HG03097 (cell line): Measurements from ENCODE around the gene NTNG1.

Experiments
- ATAC-seq: cut with Tn5 transposase; IDR thresholded peaks from one replicate; pipeline ENCODE4 v1.9.1; 2021; ENCODE audit not compliant: unreplicated experiment, low FRiP score

The NTNG1 gene

DNA sequence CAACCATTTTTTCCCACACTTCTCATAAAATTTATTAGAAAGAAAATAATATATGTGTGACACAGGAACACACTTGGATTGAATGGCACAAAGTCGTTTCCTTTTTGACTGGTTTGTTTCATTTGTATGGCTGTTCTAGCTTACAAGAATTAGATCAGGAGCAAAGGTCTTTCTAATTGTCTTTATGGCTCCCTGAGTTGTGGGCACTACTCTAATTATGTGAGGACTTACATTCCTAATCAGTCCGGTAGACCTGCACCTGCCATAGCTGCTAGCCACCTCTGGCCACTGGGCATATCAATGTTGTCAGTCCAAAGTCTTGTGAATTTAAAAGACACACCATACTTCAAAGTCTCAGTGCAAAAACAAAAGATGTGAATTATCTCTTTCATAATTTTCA is 346.7 kb downstream of the NTNG1 start:
- no peak for ATAC-seq

DNA sequence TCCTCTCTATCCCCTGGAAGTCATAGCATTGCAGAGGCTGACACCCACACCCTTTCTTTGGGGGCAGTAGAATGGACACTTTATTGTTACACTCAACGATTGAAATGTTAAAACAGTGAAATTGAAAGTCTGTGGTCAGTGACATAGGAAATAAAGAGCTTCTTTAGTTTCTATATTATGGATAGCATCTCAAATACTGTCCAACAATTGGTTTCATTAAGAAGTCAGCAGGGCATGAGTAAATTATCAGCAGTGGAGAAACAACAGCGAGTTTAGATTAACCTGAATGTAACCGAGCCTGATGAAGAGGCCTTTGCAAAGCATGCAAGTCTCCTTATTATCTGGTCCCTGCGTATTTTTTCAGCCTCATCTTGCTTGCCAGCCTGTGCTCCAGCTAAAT is 350.7 kb downstream of the NTNG1 start:
- ATAC-seq: no peak

DNA sequence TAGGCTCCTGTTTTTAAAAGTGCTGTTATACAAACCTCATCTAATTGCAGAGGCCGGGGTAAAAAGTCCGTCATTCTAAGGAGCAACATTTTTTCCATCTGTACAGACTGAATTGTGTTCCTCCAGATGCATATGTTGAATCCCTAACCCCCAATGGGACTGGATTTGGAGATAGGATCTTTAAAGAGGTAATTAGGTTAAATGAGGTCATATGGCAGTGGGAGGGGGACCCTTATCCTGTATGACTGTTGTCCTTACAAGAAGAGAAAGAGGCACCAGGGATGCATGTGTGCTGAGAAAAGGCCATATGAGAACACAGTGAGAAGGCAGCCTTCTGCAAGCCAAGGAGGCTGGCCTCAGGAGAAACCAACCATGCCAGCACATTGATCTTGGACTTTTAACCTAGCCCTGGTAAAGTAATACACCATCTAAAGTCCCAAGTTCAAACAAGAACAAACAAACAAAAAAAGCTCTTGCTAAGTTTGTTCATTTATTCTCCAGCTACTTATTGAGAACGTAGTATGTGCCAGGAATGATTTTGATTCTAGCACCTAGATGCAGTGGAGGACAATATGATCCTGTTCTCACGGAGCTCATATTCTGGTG is 352.4 kb downstream of the NTNG1 start:
- no peak for ATAC-seq

DNA sequence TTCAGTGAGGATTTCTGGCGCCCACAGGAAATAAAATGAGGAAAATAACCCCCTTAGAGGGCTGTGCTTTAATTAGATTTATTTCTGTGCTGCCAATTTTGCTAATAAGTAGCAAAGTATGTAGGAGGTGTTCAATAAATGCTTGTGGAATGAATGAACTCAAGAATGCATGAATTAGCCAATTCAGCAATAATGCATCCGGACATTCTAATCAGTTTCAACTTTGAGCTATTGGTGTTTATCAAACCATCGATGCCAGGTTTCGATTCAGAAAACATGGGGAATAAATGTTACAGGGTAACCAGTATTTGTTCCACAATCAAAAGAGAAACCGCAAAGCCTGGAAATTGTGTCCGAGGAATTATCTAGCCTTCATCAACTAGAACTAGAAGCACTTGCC is 353.2 kb downstream of the NTNG1 start:
- no peak for ATAC-seq

DNA sequence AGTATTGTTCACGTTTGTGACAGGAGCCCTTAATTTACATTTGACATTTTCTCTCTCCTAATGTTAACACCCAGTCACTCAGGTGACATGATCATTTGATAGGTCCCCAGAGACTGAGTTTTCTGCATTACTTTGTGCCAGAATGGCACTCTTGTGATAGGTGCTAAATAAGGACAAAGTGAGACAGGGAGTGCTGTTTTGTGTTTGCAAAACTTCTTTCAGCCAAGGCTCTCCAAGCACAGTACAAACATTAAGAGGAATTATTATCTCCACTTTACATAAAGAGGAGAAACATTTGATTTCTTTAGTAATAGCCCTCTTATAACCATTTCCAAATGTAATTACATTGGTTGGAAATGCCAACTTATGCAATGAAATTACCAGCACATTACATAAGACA is 355.2 kb downstream of the NTNG1 start:
- ATAC-seq: no peak

DNA sequence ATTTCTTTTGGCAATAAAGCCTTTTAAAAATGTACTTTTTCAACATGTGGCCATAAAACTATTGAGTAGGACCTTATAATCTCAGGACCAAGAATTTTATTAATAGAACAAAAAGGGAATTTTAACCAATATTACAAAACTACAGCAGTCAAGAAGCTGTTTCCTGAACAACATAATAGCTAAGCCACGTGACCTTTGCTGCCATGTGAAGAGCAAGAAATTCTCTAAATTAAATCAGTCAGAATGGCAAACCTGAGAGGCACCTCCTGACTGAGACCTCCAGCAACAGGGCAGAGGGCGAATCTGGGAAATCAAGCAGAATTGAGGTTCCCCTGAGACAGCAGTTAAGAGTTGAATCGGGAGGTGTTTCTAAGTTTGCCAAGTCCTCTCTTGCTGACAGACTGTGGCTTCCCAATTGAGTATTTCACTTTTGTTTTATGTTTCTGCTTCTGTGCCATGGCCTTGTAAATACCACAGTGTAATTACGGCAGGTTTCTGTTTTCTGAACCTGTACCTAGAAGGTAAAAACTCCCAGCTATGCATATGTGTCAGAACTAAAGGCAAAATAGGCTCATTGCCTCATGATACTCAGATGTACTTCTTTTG is 358.4 kb downstream of the NTNG1 start:
- ATAC-seq: peak; percentile 96

DNA sequence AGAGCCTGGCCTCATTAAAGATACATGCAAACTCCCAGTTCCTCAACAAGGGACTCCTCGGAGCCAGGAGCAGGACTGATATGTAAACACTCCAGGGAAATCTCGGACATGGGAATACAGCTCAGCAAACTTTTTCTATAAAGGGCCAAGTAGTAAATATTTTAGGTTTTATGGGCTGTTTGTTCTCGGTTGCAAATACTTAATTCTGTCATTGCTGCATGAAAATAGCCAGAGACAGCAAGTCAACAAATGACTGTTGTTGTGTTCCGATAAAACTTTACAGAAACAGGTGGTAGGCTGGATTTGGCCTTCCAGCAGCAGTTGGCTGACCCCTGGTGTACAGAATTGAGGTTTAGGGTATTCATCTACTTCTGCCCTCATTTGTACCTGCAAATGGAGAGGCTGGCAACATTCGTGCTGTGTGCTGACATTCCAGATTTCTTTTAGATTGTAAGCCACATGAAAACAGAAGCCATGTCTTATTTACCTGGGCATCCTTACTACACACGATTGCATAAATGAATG is 360.3 kb downstream of the NTNG1 start:
- no peak for ATAC-seq

DNA sequence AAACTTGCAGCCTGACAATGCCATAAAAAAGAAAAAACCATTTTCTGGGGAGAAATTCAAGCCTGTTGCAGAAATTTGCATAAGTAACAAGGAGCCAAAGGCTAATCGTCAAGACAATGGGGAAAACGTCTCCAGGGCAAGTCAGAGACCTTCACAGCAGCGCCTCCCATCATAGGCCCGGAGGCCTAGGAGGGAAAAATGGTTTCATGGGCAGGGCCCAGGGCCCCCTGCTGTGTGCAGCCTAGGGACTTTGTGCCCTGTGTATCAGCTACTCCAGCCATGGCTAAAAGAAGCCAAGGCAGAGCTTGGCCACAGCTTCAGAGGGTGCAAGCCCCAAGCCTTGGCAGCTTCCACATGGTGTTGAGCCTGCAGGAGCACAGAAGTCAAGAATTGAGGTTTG is 369.5 kb downstream of the NTNG1 start:
- no peak for ATAC-seq

DNA sequence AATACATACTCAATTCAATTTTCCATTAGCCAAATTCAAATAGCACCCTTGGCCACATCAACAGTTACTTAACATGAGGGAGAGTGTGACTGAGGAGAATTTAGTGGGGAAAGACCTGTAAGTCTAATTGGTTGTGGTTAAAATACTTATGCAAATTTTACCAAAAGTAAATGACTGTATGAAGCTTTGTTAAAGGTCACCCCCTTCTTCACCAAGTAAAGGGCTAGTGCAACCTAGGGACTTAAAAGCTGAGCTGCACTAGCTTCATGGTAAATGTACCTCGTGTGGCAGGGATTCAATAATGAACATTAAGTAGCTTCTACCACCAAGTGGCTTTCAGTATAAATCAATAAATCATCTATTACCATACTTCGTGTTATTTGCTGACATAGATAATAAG is 372.0 kb downstream of the NTNG1 start:
- no peak for ATAC-seq

DNA sequence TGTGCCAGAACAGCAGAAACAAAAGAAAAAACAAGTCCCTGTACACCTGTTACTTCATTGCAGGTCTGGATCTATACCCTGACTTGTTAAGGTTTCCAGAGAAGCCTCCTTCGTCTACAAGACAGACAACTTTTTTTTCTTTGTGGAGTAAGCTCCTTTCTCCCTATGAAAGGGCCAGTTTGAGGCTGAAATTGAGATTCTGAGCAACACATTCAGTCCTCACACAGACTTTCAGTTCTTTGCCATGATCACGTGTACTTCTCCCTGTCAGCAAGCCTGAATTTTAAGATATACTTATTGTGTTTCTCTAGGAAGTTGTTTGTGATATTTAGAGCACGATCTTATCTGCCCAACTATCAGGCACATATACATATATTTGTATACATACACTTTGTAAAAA is 374.0 kb downstream of the NTNG1 start:
- no peak for ATAC-seq

DNA sequence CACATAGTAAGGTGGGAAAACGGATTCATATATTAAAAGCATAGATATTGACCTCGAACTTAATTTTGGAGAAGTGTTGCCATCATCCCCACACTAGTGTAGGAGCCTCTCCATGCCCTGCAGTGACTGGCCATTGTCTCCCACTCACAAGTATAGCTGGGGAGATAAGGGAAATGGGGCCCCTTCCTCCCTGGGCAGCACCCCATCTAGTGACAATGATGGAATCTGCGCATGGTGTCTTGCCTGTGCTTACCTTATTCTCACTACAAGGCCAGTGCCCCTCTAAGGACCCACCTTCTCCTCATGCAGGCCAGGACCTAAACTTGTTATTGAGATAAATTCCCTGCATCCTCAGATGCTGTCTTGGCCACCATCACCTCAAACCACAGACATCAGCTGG is 374.9 kb downstream of the NTNG1 start:
- no peak for ATAC-seq

DNA sequence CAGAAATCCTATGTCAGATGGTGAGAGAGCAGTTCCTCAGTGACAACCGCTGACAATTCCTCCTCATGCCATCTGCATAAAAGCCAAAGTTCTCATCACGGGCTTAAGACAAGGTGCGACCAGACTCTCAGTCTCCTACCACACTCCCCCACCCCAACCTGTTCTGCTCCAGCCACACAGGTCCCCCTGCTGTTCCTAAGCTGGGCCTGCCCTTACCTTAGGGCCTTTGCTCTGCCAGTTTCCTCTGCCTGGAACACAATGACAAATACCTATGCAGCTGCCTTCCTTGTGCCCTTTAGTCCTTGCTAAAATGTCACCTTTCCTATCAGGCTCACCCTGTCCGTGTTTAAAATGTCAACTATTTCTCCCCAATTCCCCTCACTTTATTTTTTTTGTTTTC is 382.2 kb downstream of the NTNG1 start:
- no peak for ATAC-seq

DNA sequence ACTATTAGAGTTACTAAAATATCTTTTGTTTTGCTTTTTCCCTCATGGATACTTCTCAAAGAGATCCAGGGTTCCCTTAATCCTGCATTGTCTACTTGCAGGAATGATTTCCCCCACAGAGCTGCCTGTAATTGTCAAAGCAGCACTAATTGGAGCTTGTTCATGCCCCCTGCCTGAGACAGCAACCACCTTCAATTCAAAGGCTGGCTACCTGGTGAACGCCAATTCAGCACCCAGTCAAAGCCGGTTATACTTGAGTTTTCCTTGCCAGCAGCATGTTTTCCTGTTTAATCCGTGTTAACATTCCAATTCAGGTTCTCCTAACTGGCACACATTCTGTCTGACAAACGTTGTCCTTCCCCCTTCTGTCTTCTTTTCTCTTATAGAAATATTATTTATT is 382.9 kb downstream of the NTNG1 start:
- no peak for ATAC-seq

DNA sequence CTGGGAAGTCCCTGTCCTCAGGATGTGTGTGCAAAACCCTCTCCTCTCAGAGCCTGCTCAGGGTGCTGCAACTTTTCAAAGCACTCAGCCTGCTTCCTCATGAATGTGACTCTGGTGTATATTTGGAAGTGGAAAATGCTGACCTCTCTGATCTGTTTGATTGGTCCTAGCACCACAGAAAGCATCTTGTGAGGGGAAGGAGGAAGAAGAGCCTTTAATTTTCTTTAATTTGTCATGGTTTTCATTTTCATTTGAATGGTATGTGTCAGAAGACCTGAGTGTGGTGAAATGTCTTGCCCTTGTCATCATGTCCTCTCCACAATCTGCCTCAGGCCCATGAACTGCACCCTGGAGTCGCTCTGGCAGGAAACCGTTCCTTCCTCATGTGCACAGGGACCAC is 383.5 kb downstream of the NTNG1 start:
- ATAC-seq: no peak

DNA sequence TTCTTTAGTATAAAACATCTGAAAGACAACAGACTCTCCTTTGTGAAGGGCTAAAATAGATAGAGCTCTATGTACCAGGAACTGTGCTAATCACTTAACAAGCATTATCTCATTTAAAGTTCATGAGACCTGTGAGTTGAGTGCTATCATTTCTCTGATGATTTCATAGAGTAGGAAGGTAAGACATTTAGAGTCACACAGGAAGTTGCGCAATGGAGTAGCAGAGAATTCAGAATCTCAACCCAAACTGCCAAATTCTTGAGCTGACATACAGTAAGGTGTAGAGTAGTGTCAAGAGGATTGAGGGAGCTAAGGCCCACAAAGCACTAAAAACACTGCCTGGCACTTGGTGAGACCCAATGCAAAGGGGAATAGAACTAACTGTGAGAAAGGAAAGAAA is 384.3 kb downstream of the NTNG1 start:
- no peak for ATAC-seq

DNA sequence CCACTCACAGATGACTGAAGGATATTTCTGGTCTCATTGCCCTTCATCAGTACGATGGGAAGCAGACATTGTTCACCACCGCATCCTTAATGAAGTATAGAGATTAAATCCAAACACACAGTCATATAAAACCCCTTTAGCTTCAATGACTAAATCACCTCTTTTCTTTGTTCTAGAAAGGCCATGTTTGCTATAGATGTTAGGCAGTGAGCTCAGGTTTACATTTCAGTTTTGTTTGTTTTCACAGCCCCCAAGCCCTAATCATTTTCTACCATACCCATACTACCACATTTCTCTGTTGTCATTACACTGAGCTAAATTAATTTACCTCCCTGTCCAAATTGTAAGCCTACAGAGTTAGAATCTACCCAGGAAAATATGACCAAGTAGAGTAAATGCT is 385.1 kb downstream of the NTNG1 start:
- no peak for ATAC-seq

DNA sequence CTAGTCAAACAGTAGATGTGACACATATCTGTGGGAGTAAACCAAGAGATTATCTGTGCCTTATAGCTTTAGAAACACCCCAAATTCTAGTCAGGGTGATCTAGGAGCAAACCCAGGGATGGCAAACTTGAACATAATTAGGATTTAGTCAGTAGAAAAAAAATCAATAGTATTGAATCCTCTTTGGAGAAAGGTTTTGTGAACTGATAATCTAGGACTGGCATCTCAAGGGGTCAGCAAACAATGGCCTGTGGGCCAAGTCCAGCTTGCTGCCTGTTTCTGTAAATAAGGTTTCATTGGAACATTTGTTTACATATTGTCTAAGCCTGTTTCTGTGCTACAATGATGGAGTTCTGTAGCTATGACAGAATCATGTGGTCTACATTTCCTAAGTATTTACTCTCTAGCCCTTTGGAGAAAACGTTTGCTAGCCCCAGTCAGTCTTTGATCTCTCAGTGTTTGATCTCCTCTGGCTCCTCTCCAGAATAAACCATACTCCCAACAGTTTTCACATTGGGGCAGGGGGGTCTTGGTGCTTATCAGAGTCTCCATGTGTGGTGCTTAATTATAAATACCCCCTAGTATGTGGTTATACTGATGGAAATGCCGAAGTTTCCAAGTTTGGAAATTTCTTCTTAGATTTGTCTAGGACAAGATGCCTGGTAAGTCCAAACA is 385.8 kb downstream of the NTNG1 start:
- ATAC-seq: no peak

DNA sequence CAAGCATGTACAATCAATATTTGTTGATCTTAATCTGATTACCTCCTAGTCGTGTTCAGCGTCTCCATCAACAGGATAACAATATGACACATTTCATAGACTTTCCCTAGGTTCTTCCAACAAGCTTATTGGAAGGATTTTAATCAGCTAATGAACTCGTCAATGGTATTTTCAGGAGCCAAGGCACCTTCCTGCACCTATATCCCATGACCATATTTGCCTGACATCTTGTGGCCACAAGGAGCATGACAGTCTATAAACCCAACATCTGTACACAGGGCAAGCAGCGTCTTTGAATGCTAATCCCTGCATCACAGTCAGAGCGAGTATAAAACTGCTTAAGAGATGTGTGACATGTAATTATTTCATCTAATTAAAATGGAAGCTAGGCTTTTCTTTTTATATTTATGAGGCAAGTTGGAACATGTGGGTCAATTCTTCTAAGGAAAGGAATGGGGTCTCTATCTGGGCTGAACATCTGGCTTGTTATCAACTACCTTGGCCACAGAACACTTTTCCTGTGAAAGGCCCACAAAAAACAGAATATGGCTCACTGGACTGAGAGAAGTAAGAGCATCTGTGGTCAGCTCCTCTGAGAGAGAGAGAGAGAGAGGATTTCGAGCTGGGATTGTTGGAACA is 388.8 kb downstream of the NTNG1 start:
- peak; percentile 96 for ATAC-seq

DNA sequence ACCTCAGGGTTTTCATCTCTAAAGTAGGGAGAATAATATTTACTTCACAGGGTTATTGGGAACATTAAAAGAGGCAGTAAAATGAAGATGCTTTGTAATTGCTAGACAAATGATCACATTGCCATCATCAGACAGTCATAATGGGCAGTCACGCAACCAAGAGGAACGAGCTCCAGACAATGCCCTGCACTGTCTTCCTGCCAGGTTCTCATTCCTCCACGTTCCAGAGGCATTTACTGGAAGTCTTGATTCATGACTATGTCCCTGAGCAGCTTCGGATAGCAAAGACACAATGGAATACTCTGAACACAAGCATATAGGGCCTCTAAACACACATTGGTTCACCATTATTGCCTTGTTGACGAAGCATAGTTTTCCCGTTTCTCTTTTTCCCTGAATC is 389.7 kb downstream of the NTNG1 start:
- no peak for ATAC-seq

DNA sequence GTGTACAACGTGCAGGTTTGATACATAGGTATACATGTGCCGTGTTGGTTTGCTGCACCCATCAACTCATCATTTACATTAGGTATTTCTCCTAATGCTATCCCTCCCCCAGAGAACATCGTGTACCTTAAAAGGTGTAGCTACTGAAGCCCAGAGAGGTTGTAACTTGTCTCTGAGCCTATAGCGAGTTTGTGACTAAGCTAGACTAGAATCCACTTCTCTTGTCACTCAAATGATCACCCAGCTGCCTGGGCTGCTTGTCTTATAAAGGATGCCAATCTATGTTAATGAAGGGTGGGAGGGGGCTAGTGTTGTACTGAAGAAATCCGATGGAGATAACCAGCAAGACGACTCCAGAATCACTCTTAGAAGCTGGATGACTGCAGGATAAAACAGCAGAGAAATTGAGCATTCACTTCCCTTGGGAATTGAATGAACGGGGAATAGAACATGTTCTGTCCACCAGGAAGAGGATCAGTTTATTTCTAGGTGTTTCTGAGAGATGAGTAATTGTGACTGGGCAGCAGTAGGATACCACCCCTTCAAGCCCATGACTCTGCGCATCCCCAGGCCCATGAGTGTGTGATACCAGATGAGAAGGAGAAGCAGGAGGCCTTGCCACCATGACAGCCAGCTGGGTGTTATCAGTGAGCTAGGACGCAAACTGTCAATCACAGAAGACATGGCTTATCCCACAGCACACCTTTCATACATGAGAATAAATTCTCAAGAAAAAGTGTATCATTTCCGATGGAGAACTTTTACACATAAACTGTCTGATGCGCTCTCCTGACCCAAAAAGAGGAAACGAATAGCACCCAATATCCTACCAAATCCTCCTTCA is 390.4 kb downstream of the NTNG1 start:
- ATAC-seq: no peak

DNA sequence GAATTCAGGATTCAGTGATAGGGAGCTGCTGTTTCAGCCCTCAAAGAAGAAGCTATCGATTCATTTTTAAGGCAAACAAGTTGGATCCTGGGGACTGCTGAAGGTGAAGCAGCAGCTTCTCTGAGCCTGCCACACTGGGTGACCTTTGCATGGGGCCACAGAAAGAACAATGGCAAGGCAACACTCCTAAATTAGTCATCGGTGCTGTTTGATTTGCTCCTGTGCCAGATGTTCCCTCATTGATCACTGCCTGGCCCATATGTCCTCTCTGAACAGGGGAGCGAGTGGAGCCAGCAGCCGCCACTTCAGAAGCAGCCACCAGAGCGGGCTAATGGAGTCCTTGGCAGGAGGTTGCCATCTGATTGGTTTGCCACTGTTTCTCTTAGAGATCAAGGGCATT is 391.5 kb downstream of the NTNG1 start:
- no peak for ATAC-seq
